HG03432 (cell line): ENCODE data around the gene PPP1CB.
"Not testable (repeated sequence)": the region's sequence is repeated elsewhere in the genome, so short reads cannot be mapped to it uniquely, and the experiment has no call there.

ENCODE experiments used
- ATAC-seq: cut with Tn5 transposase; IDR thresholded peaks from one replicate; pipeline ENCODE4 v1.9.1; 2021; ENCODE audit warnings: mild to moderate bottlenecking, moderate library complexity; ENCODE audit not compliant: unreplicated experiment

PPP1CB gene

DNA sequence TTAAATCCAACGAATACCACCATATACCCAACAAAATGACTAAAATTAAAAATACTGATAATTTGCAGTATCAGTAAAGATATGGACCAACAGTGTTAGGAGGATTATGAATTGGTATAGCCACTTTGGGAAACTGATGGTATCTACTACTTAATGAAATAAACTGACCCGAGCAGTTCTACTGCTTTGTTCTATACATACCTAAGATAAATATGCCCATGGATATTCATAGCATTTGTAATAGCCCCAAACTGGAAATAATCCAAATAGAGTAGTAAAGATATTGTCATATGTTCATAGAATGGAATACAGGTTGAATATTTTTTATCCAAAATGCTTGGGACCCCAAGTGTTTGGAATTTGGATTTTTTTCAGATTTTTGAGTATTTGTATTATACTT is 20.7 kb downstream of the PPP1CB start:
- ATAC-seq = no peak

DNA sequence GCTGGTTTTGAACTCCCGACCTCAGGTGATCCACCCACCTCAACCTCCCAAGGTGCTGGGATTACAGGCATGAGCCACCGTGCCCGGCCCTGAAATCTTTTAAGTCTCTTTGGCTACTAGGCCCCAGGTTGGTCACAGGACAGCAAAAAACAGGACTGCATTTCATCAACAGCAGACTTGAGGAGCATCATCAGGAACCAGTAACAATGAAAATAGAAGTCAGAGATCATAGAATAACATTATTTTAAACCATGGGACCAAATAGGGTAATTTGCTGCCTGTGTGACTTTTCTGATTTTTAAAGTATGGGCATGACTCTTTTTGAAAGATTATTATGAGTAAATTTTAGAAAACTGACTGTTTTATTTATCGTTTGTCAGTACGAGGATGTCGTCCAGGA is 24.8 kb downstream of the PPP1CB start:
- ATAC-seq = no peak

DNA sequence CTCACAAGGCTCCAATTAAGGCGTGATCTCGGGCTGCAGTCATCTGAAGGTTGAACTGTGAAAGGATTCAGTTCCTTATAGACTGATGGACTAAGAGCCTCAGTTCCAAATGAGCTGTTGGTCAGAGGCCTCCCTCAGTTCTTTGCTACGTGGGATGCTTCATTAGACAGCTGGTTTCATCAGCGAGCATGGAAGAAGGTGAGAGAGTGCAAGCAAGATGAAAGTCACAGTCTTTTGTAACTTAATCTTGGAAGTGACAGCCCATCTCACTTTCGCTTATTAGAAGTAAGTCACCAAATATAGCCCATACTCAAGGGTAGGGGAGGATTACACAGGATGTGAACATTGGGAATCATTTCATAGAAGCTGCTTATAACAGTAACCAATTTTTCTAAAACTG is 26.8 kb downstream of the PPP1CB start:
- ATAC-seq = no peak

DNA sequence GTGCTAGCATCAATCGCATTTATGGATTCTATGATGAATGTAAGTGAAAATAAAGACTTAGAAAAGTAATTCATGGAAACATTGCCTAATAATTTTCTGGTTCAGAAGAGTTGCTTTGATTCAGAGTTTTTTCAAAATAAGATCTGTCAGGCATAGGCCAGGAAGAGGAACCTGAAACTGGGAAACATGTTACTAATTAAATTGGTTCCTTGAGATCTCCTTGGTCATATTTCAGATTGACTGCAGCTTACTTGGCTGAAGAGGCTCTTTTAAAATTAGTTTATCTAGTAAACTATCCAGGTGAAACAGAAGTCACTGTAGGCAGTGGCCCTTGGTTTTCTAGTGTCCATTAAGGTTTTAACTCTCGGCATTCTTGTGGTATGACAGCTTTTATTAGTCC is 27.4 kb downstream of the PPP1CB start:
- no peak for ATAC-seq

DNA sequence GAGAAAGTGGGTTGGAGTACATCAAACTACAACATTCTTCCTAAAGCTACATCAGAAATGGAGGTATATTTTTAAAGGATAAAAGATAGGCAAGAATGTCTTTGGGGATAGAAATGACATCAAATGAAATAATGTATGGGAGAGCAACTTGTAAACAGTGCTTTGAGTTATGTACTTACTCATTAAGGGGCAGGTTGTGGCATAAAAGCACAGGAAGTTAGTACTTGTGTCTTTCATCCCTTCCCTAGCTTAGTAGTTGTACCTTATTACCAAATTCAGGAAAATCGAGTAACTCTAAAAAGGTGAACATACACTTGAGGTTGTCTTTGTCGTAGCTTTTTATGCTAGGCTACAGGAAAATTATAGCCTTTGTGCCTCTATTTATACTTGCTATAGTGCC is 28.9 kb downstream of the PPP1CB start:
- no peak for ATAC-seq

DNA sequence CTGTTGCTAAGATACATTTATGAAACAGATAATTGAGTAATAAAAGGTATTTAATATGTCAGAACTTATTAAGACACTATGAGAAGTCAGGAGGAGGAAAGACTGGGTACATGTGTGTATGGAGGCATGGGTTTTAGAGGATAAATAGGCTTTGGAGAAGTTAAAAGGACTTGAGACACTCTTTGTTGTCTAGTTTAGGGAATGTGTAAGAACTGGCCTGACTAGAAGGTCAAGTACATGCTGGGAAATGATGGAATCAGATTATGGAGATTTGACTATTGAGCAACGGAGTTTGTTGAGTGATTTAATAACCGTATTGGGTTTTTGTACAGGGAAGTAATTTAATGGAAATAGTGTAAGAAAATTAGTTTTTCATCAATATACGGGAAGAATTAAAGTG is 30.8 kb downstream of the PPP1CB start:
- ATAC-seq = no peak

DNA sequence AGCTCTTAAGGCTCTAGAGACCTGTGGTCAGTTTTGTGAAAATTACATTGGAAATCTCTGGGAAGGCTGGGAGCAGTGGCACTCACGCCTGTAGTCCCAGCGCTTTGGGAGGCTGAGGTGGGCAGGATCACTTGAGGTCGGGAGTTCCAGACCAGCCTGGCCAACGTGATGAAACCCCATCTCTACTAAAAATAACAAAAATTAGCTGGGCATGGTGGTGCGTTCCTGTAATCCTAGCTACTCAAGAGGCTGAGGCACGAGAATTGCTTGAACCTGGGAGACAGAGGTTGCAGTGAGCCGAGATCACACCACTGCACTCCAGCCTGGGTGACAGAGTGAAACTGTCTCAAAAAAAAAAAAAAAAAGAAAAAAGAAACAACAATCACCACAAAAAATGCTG is 32.9 kb downstream of the PPP1CB start:
- not testable (repeated sequence) for ATAC-seq

DNA sequence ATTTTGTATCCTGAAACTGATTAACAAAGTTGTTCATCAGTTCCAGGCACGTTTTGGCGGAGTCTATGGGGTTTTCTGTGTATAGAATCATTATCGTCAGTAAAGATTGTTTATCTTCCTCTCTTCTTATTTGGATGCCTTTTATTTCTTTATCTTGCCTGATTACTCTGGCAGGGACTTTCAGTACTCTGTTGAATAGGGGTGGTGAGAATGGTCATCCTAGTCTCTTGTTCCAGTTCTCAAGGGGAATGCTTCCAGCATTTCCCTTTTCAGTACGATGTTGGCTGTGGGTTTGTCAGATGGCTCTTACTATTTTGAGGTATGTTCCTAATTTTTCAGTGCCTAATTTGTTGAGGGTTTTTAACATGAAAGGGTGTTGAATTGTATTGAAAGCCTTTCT is 45.0 kb downstream of the PPP1CB start:
- no peak for ATAC-seq

DNA sequence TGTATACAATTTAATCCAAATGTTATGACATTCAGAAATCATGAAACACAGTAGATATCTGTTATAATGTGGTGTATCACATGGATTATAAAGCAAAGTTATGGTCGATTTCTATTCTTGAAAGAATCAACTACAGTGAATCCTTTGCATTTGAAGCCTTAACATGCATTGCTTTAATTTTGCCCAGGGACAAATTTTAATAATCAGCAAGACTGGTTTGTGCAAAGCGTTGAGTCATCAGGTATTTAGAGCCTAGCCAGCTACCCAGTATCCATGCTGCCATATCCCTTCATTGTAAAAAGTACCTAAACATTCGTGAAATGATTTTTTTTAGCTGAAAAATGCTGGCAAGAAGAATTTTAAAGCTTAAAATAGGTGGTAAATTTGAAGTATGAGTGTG is 50.1 kb downstream of the PPP1CB start:
- ATAC-seq = no peak

DNA sequence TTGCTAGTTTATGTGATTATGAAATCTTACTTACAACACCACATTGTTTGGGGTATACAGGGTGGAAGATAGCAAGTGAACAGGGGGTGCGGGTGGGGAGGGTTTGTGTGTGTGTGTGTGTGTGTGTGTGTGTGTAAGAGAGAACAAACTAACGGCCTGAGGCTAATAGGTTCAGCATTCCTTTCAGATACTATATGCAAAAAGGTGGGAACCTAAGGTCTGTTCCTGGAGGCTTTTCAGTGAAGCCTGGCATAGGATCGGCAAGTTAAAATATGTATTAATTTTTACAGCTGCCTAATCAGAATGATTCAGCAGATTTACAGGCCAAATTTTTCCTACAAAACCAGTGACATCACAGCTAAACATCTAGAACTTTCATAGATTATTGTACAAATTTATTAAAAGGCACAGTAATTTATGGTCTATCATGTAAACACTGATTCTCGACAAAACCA is 51.4 kb downstream of the PPP1CB start:
- ATAC-seq = no peak

DNA sequence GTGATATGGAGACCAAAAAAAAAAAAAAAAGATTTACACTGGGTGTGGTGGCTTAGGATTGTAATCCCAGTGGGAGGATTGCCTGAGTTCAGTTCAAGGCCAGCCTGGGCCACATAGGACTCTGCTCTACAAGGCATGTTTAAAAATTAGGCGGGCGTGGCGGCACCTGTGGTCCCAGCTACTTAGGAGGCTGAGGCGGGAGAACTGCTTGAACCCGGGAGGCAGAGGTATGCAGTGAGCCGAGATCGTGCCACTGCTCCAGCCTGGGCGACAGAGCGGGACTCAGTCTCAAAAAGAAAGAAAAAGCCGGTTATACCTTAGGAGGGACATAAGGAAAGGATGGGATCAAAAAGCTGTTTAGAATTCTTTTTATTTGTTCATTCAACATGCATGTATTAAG is 58.3 kb downstream of the PPP1CB start:
- ATAC-seq = no peak

DNA sequence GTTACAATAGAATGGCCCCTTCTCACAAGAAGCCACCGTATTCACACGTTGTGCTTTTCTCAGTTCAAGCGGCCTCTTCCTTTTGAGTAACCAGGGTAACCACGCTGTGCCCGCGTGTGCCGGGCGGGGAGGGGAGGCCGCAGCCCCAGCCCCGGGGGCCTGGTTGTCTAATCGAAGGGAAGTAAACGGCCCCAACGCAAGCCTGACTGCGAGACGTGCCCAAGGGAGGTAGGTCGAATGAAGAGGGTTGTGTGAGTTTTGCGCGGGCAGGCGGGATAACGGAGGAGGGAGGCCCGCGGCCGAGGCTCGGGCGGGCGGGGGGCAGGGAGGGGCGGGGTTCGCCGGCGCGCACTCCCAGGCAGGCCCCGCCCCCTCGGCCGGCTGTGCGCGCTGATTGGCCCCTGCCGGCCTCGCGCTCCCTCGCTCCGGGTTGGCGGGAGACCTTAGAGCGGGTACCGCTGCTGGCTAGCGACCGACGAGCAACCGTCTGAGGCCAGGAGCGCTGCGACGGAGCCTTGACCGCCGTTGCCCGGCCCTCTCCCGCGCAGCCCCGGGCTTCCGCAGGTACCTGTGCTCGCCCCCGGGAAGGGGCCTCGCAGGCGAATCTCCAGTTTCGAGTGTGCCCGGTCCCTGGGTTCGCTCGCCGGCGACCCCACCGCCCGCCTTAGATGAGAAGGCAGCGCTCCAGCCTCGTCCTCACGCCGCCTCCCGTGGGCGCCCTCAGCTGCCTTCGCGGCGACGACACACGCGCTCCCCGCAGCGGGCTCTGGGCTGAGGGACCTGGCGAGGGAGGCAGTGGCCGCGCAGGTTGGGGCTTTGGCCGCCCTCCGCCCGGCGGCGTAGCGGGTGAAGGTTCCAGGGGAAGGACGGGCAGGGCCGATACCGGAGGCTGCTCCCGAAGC is 59.0 kb downstream of the PPP1CB start, which contains the start of gene SPDYA:
TSS of gene SPDYA (plus strand) at position 451 of the 902 bp plus-strand sequence. CDS start 5,181 bp downstream, outside the sequence.
- peak; percentile 85 for ATAC-seq

DNA sequence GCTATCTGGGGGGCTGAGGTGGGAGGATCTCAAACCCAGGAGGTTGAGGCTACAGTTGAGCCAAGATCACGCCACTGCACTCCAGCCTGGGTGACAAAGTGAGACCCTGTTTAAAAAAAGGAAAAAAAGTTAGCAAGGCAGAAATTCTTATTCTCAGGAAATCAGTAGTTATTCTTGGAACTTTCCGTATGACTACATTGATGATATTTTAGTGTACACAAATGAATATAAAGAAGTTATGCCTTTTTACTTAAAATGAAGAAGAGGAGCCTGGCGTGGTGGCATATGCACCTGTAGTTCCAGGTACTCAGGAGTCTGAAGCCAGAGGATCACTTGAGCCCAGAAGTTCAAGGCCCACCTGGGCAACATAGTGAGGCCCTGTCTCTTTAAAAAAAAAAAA is 66.4 kb downstream of the PPP1CB start:
- no peak for ATAC-seq

DNA sequence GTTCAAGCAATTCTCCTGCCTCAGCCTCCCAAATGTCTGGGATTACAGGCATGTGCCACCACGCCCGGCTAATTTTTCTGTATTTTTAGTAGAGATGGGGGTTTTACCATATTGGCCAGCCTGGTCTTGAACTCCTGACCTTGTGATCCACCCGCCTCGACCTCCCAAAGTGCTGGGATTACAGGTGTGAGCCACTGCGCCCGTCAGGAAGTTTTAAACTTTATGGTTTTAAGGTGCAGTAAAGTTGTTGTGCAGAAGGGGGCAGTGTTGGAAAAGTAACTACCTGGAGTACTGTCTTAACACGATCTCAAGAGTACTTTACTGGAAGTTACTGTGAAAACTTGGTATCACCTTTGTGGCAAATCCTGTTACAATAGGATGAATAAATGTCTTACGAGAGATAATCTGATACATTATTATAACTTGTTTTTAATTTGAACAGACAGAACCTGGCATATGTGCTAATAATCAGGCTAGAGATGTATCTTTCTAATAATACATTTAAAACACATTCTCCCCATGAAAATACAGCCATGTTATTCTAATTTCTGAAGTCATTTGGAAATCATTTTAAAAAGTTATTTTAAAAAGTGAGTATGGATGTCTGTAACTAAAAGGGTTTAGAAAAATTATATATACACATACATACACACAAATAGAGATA is 69.8 kb downstream of the PPP1CB start:
- ATAC-seq = no peak

DNA sequence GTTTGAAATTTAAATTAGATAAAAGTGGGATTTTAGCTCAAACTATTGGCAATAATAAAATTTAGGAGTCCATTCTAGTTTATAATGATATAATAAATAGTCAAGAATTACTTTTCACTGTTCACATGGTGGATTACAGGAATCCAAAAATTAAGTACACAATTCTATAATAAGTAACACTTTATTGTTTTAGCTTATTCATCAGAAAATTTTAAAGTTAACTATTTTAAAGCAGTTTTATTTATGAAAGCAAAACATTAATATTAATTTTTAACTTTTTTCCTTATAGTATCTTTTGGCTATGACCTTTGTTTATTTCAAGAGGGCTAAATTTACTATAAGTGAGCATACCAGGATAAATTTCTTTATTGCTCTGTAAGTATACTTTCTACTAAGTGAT is 70.4 kb downstream of the PPP1CB start:
- ATAC-seq = no peak

DNA sequence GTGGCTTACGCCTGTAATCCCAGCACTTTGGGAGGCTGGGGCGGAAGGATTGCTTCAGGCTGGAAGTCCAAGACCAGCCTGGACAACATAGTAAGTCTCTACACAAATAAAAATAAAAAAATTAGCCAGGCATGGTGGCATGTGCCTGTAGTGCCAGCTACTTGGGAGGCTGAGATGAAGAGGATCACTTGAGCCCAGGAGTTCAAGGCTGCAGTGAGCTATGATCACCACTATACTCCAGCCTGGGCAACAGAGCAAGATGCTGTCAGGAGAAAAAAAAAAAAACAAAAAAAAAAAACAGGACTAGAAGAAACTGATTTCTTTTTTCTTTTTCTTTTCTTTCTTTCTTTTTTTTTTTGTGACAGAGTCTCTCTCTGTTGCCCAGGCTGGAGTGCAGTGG is 72.6 kb downstream of the PPP1CB start:
- ATAC-seq = no peak

DNA sequence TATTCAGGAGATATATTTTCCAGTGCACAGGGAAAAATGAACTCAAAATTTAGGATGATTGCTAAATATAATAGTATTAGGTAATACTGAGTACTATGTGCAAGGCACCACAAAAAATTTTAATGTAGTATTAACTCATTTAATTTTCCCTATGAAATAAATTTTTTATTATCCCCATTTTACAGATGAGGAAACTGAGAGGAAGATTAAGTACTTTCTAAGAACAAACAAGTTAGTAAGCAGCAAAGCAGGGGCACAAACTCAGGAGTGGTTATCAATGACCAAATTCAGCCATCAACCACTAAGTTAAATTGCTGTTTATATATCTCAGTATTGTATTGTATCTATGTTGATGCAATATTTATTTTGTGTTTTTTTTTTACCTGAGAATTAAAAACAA is 73.2 kb downstream of the PPP1CB start:
- no peak for ATAC-seq

DNA sequence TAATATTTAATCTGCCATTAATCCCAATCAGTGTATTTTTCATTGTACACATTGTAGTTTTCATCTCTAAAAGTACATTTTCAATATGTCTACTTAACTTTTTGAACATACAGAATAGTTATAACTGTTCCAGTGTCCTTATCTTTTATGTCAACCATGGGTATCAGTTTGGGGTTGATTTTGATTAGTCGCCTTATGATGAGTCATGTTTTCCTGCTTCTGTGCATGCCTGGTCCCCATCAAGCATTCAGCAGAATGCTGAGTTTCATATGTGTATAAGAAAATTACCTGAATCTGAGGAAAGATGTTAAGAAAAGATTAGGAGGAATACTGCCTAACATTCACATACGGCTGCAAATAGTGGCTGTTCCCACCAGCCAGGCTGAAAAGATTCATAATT is 76.8 kb downstream of the PPP1CB start:
- ATAC-seq = no peak

DNA sequence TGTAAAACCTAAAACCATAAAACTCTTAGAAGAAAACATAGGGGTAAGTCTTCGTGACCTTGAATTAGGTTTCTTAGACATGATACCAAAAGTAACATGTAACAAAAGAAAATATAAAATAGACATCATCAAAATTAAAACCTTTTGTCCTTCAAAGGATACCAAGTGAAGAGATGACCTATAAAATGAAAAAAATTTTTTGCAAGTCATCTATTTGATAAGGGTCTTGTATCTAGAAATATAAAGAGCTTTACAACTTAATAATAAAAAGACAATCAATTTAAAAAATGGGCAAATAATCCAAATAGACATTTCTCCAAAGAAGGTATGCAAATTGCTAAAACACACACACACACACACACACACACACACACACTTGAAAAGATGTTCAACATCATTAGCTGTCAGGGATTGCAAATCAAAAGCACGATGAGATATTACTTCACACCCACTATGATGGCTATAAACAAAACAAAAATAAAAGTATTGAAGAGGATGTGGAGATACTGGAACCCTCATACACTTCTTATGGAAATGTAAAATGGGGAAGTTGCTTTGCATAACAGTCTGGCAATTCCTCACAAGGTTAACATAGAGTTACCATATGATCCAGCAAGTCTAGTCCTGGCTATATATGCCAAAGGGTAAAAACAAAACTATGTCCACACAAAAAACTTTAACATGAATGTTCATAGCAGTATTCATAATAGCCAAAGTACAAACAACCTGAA is 82.3 kb downstream of the PPP1CB start:
- ATAC-seq = no peak

DNA sequence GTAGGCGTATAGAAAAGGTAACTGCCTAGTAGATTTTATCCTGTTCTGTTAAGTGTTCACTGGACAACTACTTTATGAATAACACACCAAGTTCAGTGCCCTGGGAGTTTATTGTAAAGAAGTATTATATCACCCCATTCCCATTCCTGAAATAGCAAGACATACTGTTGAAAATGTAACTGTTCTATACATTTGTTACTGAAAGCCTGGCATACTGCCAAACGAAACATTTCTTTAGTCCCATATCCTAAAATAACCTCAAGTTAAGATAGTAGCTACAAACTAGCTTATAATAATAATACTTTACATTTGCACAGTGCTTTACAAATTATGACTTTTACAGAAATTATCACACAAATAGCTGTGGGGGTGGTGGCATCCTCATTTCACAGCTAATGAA is 84.2 kb downstream of the PPP1CB start:
- ATAC-seq = no peak

DNA sequence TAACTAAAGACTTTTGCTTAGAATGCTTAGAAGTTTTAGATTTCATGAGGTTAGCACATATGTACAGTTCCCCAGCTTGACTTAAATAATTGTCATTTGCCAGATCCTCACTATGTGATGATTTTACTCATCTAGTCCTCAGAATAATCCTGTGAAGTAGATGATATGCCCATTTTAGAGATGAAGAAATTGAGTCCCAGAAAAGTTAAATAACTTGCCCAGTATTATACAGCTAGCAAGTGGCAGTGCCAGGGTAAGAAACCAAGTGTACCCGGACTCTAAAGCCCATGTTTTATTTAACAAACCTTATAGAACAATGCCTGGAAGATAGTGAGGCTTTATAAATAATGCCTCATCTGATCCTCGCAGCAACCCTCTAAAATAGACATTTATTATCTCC is 87.3 kb downstream of the PPP1CB start:
- no peak for ATAC-seq

DNA sequence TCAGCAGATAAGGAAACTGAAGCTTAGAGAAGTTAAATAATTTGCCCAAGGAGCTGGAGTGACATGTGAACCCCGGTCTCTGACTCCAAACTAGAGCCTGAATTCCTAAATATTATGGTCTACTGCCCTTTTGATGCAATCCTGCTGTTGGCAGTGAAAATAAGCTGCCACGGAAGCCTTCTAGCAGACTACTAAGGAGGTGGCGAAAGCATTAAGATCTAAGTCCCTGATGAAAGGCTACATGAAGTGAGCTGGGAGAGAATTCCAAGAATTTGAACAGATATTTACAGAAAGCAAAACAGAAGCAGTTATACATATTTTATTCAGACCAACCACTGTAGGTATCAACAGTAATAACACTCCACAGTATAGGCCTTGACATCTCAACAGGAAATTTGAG is 90.4 kb downstream of the PPP1CB start:
- ATAC-seq = no peak
